GM10266 (cell line): Measurements from ENCODE around the gene EXOC4.

Experiments
- DNase-seq: peaks from one replicate; pipeline ENCODE4 v3.0.0; 2012; ENCODE audit errors: extremely low spot score
- TF ChIP-seq, protein P1 (sequence below): IDR thresholded peaks from 2 replicates; pipeline ENCODE4 v1.5.1; 2012; ENCODE audit warnings: mild to moderate bottlenecking, low read depth; ENCODE audit not compliant: control insufficient read depth, insufficient read depth; ENCODE audit errors: missing control alignments

Gene EXOC4

DNA sequence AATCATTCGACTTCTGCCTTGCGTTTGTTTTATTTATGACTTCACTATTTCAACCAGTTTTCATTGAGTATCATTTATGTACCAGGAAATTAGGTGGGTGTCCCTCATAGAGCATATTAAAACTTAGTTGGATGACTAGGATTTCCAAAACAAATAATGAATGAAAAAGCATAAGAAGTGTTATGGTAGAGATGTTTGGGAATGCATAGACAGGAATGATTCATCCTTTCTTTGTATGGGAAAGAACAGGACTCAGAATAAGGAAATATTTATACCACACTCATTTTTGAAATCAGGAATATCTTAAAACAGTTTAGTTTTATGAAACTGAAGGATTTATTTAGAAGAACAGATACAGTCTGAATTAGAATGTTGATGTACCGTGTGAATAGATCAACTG is 315.7 kb downstream of the EXOC4 start:
- no peak for DNase-seq
- TF ChIP-seq, protein P1, sequence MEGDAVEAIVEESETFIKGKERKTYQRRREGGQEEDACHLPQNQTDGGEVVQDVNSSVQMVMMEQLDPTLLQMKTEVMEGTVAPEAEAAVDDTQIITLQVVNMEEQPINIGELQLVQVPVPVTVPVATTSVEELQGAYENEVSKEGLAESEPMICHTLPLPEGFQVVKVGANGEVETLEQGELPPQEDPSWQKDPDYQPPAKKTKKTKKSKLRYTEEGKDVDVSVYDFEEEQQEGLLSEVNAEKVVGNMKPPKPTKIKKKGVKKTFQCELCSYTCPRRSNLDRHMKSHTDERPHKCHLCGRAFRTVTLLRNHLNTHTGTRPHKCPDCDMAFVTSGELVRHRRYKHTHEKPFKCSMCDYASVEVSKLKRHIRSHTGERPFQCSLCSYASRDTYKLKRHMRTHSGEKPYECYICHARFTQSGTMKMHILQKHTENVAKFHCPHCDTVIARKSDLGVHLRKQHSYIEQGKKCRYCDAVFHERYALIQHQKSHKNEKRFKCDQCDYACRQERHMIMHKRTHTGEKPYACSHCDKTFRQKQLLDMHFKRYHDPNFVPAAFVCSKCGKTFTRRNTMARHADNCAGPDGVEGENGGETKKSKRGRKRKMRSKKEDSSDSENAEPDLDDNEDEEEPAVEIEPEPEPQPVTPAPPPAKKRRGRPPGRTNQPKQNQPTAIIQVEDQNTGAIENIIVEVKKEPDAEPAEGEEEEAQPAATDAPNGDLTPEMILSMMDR: no peak

DNA sequence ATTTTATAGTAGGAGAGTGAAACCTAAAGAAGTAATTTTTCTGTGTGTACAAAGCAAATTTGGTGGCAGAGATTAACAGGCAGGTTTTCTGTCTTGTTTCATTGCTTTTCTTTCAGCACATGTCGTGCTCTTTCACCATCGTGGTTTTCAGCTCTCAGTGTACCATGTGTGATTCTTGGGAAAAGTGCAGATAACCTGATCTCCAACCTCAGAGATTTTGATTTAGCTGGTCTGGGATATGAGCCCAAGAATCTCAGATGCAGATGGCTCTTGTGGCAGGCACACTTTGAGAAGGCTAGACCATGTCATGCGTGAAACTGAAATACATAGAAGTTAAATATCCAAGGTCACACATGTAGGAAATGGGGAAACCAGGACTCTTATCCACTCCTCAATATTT is 317.4 kb downstream of the EXOC4 start:
- DNase-seq: no peak
- TF ChIP-seq, protein P1: no peak

DNA sequence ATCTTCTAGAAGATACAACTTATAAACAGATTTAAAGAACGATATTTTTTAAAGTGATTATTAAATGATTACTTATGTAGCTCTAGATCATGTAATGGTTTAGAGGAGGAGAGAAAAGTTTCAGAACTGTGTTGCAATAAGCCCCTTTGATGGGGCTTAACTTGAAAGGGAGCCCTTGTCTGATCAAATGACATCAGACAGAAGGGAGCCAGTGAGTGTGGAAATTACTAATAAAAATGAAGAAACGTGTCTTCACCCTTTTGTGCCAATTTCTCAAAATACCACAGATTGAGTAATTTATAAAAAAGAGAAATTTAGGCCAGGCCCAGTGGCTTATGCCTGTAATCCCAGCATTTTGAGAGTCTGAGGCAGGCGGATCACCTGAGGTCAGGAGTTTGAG is 318.2 kb downstream of the EXOC4 start:
- no peak for DNase-seq
- TF ChIP-seq, protein P1: no peak

DNA sequence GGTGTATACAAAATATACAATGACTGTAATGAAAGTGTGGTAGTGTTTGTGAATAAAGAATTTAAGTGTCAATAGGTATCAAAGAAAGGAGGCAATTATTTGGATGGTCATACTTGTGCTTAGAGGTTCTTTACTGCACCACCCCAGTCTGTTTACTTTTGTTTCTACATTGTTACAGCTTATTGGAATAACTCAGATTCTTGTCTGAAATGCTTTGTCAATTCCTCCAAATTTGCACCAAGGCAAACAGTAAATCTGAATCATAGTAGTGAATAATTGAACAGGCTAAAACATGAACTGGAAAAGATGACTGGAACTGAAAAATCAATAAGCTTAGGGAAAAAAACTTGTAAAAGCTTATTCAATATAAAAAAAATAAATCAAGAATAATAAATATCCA is 319.2 kb downstream of the EXOC4 start:
- DNase-seq: no peak
- TF ChIP-seq, protein P1: no peak

DNA sequence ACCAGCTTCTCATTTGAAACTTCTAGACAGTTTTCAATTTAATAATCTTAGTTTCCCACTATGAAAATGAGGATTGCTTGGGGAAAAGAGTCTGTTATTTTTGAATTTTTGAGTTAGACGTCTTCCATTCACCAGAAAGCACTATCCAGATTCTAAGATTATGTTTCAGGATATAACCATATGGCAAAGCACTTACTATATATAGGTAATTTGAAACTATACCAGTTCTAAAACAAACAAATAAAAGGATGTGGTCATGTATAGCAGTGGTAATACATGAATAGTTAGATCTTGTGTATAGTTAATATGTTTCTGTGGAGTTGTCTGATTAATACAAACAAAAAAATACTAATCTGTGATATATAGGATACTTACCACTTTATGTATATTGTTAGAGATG is 320.0 kb downstream of the EXOC4 start:
- TF ChIP-seq, protein P1: no peak
- DNase-seq: no peak

DNA sequence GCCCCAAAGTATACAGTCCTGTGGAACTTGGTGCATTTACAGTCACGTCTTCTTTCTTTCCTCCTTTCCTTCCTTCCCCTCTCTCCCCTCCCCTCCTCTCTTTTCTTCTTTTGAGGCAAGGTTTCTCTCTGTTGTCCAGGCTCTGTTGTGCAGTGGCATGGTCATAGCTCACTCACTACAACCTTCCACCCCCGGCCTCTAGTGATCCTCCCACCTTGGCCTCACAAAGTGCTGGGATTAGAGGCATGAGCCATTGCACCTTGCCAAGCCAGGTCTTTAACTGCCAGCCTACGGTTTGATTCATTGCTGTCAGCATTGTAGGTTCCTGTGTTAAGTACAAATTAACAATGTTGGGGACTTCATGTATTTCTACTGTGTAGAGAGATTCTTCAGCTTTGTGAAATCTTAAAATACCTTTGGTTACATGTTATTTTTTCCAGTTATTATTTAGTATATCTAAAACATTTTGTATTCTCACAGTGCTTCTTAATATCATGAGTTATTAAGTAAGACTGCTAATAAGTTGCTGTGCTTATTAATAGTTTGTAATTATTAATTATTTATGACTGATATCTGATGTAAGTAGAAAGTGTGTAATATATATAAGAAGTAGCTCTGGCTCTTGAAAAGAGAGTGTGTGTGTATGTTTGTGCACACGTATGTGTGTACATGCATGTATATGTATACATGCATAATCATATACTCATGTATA is 320.8 kb downstream of the EXOC4 start:
- TF ChIP-seq, protein P1: no peak
- no peak for DNase-seq

DNA sequence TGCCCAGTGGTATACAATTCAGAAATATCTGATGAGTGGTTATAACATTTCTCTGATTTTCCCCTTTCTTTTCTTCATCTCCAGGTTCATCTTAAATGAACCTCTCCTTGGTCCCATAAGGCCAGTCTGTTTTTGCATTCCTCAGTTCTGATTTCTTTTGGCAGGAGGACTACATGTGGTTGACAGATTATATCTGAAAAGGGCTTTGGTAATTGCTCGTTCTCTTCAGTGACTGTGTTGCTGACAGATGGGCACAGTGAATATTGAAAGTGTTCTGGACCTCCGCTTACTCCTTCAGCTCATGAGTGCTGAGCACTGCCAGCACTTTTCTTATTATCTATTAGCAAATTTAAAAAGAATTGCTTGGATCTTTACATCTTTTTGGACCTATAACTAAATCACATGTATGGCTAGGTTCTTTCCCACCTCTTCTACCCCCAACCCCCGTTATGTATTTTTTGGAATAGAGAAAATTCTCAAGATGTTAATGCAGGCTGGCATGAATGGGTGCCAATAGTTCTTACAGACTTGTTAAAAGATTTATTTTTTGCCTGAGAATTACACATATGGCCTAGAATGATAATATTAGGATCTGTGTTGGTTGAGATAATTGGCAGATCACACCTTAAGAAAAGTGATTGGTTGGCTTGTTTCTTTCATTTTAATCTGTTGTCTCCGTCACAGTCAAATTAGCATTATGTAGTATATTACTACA is 323.0 kb downstream of the EXOC4 start:
- TF ChIP-seq, protein P1: no peak
- DNase-seq: no peak
